ENCODE data around the gene CFLAR. TPM values are rescaled to one million over a fixed set of nuclear protein-coding genes. Genes with fewer than 3 reads are reported as not detected.

Gene CFLAR
- total and polyA plus RNA-seq, 2 experiments from 2014 or later = 5.1 to 13.5 TPM

- no peaks in the 10 kb centered on the region for H3K9me3 ChIP-seq (ENCODE audit: low read depth)
- H3K4me3 ChIP-seq = no peak overlapping the region
- no peaks in the 10 kb centered on the region for H3K4me1 ChIP-seq (ENCODE audit: low read depth)
- H3K27me3 ChIP-seq = no peaks in the 10 kb centered on the region
- no peak overlapping the region for H3K27ac ChIP-seq
- TF ChIP-seq, protein P1, sequence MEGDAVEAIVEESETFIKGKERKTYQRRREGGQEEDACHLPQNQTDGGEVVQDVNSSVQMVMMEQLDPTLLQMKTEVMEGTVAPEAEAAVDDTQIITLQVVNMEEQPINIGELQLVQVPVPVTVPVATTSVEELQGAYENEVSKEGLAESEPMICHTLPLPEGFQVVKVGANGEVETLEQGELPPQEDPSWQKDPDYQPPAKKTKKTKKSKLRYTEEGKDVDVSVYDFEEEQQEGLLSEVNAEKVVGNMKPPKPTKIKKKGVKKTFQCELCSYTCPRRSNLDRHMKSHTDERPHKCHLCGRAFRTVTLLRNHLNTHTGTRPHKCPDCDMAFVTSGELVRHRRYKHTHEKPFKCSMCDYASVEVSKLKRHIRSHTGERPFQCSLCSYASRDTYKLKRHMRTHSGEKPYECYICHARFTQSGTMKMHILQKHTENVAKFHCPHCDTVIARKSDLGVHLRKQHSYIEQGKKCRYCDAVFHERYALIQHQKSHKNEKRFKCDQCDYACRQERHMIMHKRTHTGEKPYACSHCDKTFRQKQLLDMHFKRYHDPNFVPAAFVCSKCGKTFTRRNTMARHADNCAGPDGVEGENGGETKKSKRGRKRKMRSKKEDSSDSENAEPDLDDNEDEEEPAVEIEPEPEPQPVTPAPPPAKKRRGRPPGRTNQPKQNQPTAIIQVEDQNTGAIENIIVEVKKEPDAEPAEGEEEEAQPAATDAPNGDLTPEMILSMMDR (IDR thresholded peaks at IDR 0.05; ENCODE audit: low read depth, low read length) = no peak
- H3K36me3 ChIP-seq = no peaks in the 10 kb centered on the region
- no peak for DNase-seq (ENCODE audit: low read depth in 1 of 2, low spot score in 1 of 2)
Observed at GRCh38 chr2:201197781-201198180, 81.8 kb downstream of the CFLAR start.

DNA sequence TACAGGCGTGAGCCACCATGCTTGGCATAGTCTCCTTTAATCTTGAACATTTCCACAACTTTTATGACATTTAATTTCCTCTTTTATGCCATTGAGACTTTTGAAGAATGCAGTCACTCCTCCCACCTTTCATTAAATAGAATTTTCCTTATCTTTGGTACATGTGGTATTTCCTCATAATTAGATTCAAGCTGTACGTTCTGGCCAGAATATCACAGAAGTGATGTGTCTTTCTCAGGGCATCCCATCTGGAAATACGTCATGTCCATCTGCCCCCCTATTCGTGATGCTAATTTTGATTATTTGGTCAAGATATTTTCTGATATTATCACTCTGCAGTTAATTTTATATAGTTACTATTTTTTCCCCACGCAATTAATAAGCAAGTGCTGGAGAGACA, 83.9 kb downstream of the CFLAR start:
- Histone ChIP-seq H3K4me1 (ENCODE audit: low read depth) (no peaks in the 10 kb centered on the region), H3K27ac (no peak overlapping the region), H3K27me3 (no peaks in the 10 kb centered on the region), H3K9me3 (ENCODE audit: low read depth) (no peaks in the 10 kb centered on the region), H3K36me3 (no peaks in the 10 kb centered on the region), H3K4me3 (no peak overlapping the region)
- no peak for DNase-seq (ENCODE audit: low read depth in 1 of 2, low spot score in 1 of 2)
- TF ChIP-seq, protein P1 (IDR thresholded peaks at IDR 0.05; ENCODE audit: low read depth, low read length) = no peak

DNA sequence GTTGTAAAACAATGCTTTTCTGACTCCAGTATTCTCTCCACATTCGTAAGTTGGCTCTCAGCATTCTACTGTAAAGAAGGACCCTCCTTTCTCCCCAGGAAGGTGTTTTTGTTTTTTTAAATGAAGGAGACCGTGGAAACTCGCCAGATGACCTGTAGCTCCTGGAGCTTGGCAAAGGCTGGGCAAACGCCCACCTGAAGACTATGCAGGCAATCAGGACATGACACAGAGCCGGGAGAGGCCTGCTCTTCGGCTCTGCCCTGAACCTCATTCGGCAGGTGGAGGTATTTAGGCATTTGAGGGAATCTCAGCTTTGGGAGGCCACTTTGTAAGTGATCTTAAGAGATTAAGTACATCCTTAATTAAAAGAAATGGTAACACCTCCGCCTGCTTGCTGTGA, 84.4 kb downstream of the CFLAR start:
- Histone ChIP-seq H3K4me1 (ENCODE audit: low read depth) (no peaks in the 10 kb centered on the region), H3K36me3 (no peaks in the 10 kb centered on the region), H3K27ac (no peak overlapping the region), H3K9me3 (ENCODE audit: low read depth) (no peaks in the 10 kb centered on the region), H3K27me3 (no peaks in the 10 kb centered on the region), H3K4me3 (no peak overlapping the region)
- TF ChIP-seq, protein P1 (IDR thresholded peaks at IDR 0.05; ENCODE audit: low read depth, low read length) = no peak
- no peak for DNase-seq (ENCODE audit: low read depth in 1 of 2, low spot score in 1 of 2)

DNA sequence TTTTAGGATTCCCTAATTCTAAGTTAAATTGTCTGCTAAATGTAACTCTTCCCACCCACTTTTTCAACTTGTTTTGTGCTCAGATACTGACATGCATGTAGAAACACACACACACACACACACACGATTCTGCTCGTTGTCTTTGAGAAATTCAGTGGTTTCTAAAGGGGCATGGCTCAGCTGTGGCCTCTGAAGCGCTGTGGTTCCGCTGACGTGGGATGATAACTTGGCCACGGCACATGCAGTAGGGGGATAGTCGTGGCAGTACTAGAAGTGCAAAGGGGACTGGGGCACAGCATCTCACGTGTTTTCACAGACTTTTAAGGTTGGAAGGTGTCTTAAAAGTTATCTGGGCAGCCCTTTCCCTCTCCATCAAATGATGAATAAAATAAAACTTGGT, 85.4 kb downstream of the CFLAR start:
- no peak overlapping the region for H3K27ac ChIP-seq
- no peak for DNase-seq (ENCODE audit: low read depth in 1 of 2, low spot score in 1 of 2)
- no peaks in the 10 kb centered on the region for H3K4me1 ChIP-seq (ENCODE audit: low read depth)
- no peaks in the 10 kb centered on the region for H3K27me3 ChIP-seq
- H3K9me3 ChIP-seq (ENCODE audit: low read depth) = no peaks in the 10 kb centered on the region
- H3K36me3 ChIP-seq = no peaks in the 10 kb centered on the region
- no peak overlapping the region for H3K4me3 ChIP-seq
- TF ChIP-seq, protein P1 (IDR thresholded peaks at IDR 0.05; ENCODE audit: low read depth, low read length) = no peak

GRCh38 chr2:201203916-201204654, 88.1 kb downstream of the CFLAR start:
- peak in 1 of 2 donors; percentile 86 for DNase-seq (ENCODE audit: low read depth in 1 of 2, low spot score in 1 of 2)
- no peaks in the 10 kb centered on the region for H3K4me1 ChIP-seq (ENCODE audit: low read depth)
- H3K9me3 ChIP-seq (ENCODE audit: low read depth) = no peaks in the 10 kb centered on the region
- TF ChIP-seq, protein P1 (IDR thresholded peaks at IDR 0.05; ENCODE audit: low read depth, low read length) = no peak
- no peaks in the 10 kb centered on the region for H3K27me3 ChIP-seq
- no peak overlapping the region for H3K27ac ChIP-seq
- H3K36me3 ChIP-seq = no peaks in the 10 kb centered on the region
- no peak overlapping the region for H3K4me3 ChIP-seq
